AG10803 (cell line): ENCODE data around the gene TRPT1.

Experiments
- DNase-seq: peaks from one replicate; pipeline ENCODE4 v3.0.0; 2010; ENCODE audit warnings: low read depth
- H3K4me3 ChIP-seq: 2 replicates; pipeline ENCODE4 v1.5.1; 2011; ENCODE audit warnings: mild to moderate bottlenecking, low read length, control low read depth
- TF ChIP-seq, protein P1 (sequence below): conservative IDR thresholded peaks from 2 replicates; pipeline ENCODE4 v1.5.1; 2011; ENCODE audit warnings: mild to moderate bottlenecking, low read length, control low read depth, inconsistent platforms

TRPT1 gene

DNA sequence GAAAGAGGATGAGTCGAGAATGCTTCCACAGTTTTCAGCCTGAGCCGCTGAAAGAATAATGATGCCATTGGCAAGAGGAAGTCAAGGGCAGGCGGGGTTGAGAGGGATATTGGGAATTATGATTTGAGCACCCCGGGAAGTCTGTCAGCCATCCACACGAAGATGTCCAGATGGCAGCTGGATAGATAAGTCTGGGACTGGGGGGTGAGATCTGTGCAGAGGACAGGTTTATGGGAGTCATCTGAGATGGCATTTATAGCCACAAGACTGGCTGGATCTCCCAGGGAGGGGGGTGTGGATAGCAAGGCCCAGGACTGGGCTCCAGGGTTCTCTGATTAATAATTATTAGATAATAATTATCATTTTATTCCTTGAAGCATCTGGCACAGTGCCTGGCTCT lies 45.1 kb downstream of the TRPT1 start:
- H3K4me3 ChIP-seq: no peak overlapping the region
- DNase-seq: no peak
- TF ChIP-seq, protein P1, sequence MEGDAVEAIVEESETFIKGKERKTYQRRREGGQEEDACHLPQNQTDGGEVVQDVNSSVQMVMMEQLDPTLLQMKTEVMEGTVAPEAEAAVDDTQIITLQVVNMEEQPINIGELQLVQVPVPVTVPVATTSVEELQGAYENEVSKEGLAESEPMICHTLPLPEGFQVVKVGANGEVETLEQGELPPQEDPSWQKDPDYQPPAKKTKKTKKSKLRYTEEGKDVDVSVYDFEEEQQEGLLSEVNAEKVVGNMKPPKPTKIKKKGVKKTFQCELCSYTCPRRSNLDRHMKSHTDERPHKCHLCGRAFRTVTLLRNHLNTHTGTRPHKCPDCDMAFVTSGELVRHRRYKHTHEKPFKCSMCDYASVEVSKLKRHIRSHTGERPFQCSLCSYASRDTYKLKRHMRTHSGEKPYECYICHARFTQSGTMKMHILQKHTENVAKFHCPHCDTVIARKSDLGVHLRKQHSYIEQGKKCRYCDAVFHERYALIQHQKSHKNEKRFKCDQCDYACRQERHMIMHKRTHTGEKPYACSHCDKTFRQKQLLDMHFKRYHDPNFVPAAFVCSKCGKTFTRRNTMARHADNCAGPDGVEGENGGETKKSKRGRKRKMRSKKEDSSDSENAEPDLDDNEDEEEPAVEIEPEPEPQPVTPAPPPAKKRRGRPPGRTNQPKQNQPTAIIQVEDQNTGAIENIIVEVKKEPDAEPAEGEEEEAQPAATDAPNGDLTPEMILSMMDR: no peak

DNA sequence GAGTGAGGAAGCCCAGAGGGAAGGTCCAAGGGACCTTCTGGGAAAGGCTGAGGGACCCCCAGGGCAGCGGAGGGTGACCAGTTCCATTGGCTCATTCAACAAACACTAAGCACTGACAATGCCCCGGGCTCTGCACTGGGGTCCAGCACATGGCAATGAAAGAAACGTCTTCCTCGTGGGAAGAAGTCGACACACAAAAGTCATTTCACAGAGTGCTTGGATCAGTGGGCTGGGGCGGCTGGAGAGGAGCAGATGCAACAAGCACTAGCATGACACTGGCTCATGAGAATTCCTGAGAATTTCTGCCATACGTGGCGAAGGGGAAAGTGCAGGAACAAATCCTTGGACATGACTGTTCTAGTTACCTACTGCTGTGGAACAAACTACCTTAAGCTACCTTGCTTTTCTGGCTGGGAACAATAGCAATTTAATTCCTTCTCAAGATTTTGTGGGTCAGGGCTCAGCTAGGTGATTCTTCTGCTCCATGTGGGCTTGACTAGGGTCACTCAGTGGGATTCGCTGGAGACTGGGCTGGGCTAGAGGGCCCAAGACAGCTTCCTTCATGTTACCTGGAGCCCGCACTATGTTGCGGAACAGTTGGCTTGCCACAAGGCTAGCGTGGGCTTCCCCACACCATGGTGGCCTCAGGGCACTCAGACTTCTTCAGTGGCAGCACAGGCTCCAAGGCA lies 46.9 kb downstream of the TRPT1 start:
- H3K4me3 ChIP-seq: no peak overlapping the region
- TF ChIP-seq, protein P1: no peak
- no peak for DNase-seq

DNA sequence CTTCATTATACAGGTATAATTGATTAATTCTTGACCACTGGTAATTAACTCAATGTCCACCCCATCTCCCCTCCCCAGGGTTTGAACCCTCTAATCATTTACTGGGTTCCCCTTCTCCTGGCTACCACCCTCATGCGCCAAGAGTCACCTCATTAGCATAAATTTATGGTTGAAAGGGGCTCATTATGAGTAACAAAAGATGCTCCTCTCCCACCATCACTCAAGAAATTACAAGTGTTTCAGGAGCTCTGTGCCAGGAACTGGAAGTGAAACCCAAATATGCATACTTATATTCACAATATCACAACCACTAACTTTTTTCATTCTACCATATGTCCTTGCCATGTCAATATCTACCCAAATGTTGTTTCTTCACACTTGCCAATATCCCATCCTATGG lies 47.8 kb downstream of the TRPT1 start:
- H3K4me3 ChIP-seq: no peak overlapping the region
- DNase-seq: no peak
- TF ChIP-seq, protein P1: no peak

DNA sequence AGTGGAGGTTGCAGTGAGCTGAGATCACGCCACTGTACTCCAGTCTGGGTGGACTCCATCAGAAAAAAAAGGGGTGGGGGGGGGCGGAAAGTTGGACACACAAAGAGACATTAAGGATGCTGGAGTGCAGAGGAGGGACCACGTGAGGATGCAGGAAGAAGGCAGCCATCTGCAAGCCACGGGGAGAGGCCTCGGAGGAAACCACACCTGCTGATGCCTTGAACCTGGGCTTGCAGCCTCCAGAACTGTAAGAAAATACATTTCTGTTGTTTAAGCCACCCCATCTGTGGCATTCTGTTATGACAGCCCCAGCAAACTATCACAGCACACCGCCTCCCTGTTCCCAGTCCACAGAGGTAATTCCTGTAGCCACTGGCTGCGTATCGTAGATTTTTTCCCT lies 49.2 kb downstream of the TRPT1 start:
- no peak overlapping the region for H3K4me3 ChIP-seq
- TF ChIP-seq, protein P1: no peak
- no peak for DNase-seq
